GM06990 (cell line): ENCODE data around the gene NCMAP.

Source experiments
- DNase-seq: peaks from one replicate; pipeline ENCODE4 v3.0.0-alpha.2; 2011; ENCODE audit not compliant: insufficient read length; ENCODE audit errors: extremely low read depth
- H3K27me3 ChIP-seq: replicated peaks from 2 replicates; pipeline ENCODE4 v1.6.0; 2011; ENCODE audit warnings: low read length; ENCODE audit not compliant: control insufficient read depth, insufficient read depth
- H3K36me3 ChIP-seq: 2 replicates; pipeline ENCODE4 v1.5.1; 2011; ENCODE audit warnings: low read length; ENCODE audit not compliant: control insufficient read depth, insufficient read depth
- H3K4me3 ChIP-seq: replicated peaks from 2 replicates; pipeline ENCODE4 v1.5.1; 2011; ENCODE audit warnings: low read depth, mild to moderate bottlenecking, control low read depth, low read length
- TF ChIP-seq, protein P1 (sequence below): IDR thresholded peaks from 2 replicates; pipeline ENCODE4 v1.5.1; 2011; ENCODE audit warnings: low read length, control low read depth, mild to moderate bottlenecking, inconsistent platforms; ENCODE audit not compliant: insufficient read depth, poor library complexity, severe bottlenecking

Gene NCMAP

DNA sequence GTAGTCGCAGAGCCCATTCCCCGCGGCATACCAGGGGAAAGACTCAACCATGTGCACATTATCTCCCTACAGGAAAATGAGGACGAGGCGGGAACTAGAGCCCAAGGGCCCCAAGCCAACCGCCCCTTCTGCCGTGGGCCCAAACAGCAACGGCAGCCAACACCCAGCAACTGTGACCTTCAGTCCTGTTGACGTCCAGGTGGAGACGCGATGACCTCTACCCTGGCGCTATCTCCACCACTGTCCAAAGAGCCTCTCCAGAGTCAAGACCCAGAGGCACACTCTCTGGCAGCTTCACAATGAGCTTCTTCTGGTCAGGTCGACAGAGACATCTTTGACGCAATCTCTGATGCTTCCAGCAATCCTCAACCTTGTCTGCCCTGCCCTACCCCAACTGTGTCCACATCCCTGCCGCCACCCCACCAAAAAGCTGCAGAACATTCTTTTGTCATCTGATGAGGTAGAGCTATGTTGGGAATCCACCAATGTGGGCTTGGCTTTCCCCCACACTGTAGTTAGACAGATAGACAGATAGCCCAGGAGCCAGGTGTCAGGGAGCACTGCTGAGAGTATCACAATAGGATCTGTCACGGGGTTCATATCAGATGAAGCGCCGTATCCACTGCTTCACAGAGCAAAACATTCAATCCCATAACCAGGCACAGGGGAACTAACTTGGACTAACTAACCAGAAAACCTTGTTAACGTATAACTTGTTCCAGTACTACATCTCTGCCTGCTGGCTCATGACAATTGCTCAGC, 49.8 kb downstream of the NCMAP start:
- Histone ChIP-seq H3K27me3 (peaks cover 2% of the 10 kb centered on the region; the same call in 1 of the 2 replicates), H3K4me3 (no peak overlapping the region), H3K36me3 (no peaks in the 10 kb centered on the region)
- no peak for DNase-seq
- TF ChIP-seq, protein P1, sequence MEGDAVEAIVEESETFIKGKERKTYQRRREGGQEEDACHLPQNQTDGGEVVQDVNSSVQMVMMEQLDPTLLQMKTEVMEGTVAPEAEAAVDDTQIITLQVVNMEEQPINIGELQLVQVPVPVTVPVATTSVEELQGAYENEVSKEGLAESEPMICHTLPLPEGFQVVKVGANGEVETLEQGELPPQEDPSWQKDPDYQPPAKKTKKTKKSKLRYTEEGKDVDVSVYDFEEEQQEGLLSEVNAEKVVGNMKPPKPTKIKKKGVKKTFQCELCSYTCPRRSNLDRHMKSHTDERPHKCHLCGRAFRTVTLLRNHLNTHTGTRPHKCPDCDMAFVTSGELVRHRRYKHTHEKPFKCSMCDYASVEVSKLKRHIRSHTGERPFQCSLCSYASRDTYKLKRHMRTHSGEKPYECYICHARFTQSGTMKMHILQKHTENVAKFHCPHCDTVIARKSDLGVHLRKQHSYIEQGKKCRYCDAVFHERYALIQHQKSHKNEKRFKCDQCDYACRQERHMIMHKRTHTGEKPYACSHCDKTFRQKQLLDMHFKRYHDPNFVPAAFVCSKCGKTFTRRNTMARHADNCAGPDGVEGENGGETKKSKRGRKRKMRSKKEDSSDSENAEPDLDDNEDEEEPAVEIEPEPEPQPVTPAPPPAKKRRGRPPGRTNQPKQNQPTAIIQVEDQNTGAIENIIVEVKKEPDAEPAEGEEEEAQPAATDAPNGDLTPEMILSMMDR: no peak

DNA sequence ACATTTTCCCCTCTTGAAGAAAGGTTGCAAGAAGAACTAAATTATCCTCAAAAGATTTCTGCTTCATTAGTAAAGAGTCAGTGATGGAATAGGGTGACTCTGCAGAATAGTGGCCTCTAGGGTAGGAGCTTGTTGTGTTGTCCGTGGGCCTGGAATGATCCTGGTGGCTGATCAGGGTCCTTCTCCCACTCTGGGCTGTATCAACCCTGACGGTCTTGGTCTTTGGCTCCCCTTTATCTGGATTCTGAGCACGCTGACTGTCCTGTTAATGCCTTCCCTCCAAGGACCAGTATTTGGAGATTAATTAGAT, 50.4 kb downstream of the NCMAP start:
- TF ChIP-seq, protein P1: no peak
- Histone ChIP-seq H3K27me3 (peaks cover 2% of the 10 kb centered on the region; the same call in 1 of the 2 replicates), H3K36me3 (no peaks in the 10 kb centered on the region), H3K4me3 (no peak overlapping the region)
- no peak for DNase-seq

DNA sequence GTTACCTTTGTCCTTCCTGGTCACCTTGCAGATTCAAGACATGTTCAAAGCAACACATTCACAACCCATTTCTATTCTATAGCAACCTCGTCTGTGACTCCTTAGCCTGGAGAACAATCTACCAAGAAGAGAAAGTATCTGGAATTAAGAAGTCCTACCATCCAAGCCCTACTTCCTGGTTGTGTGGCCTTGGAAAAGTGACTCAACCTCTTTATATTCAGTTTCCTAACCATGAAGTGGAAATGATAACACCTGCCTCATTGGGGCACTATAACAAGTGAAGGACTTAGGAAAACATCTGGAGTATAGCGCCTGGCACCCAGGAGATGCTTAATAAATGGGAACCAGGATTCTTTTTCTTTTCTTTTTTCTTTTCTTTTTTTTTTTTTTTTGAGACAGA, 50.7 kb downstream of the NCMAP start:
- TF ChIP-seq, protein P1: no peak
- Histone ChIP-seq H3K27me3 (peaks cover 2% of the 10 kb centered on the region; the same call in 1 of the 2 replicates), H3K4me3 (no peak overlapping the region), H3K36me3 (no peaks in the 10 kb centered on the region)
- DNase-seq: no peak

DNA sequence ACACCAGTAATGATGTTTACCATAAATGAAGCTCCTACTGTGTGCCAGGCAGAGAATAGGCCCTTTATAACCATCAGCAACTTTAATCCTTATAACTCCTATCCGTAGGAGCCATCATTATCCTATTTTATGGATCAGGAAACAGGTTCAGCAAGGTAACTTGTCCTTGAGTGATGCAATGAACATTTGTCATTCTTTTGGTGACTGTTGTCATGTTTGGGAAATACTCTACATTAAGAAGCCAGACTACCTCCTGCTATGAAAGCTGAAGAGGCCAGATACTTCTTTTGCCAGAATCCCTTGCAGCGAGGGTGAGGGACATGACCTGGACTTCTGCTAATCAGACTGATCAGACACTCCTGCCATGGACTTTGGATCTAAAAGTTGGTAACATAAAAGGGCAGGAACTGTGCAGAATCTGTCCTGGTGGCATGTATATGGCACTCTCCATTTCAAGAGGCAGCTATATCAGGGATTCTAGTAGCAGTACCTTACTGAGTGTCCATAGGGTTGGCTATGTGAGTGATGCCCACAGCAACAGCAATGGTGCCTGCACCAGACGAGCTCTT, 54.1 kb downstream of the NCMAP start:
- Histone ChIP-seq H3K4me3 (no peak overlapping the region), H3K27me3 (peaks cover 2% of the 10 kb centered on the region; the same call in 1 of the 2 replicates), H3K36me3 (no peaks in the 10 kb centered on the region)
- TF ChIP-seq, protein P1: no peak
- DNase-seq: no peak

DNA sequence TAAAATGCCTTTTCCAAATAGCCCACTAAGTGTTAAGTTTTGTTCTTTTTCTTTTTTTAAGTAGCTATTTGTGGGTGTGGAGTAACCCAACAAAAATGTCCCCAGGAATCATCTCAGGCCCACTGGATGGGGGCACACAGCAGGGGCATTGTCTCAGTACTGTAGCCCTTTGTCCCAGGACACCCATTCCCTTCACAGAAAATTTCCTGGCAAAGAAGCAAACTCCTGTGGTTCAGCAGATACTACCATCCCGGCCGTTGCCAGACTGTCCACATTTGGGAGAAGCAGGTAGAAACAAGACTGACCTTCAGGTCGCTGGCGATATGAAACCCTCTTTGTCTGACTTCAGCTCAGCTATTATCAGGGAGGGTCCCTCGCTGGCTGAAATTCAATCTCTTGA, 63.5 kb downstream of the NCMAP start:
- no peak overlapping the region for H3K4me3 ChIP-seq
- TF ChIP-seq, protein P1: no peak
- DNase-seq: no peak

DNA sequence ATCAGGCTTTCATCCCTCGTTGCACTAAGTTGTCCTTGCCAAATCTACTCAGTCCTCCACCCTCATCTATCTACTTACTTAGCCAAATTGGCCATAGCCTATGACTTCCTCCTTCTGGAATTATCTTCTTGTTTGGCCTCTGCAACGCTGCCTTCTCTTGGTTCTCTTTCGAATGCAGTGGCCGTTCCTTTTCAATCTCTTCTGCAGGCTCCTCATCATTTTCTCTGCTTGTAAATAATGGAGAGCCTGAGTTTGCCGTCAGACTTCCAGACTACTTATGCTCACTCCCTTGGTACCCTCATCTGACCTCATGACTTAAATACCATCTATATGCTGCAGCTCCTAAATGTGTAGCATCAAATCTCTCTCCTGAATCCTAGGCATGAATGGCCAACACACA, 64.8 kb downstream of the NCMAP start:
- no peaks in the 10 kb centered on the region; the same call in 1 of the 2 replicates for H3K27me3 ChIP-seq
- H3K36me3 ChIP-seq: no peaks in the 10 kb centered on the region
- TF ChIP-seq, protein P1: no peak
- no peak overlapping the region for H3K4me3 ChIP-seq
- DNase-seq: no peak

More for the DNA sequence above, 63.5 kb downstream of the NCMAP start:
- no peaks in the 10 kb centered on the region for H3K36me3 ChIP-seq
- no peaks in the 10 kb centered on the region; the same call in 1 of the 2 replicates for H3K27me3 ChIP-seq
